ENCODE results near the gene MMP12.

Gene MMP12

GRCh38 chr11:102813484-102813883 lies 61.3 kb downstream of the MMP12 start:
- no peak for TF ChIP-seq CTCF (conservative IDR thresholded peaks at IDR 0.05; ENCODE audit: low read depth)
- H3K27ac ChIP-seq: no peak overlapping the region
- POLR2A ChIA-PET (ENCODE audit: low non-redundant PET): no interaction called here
- DNase-seq (ENCODE audit: low spot score): no peak
- CTCF ChIA-PET: no interaction called here

All from RWPE1 (cell line).